Inflammatory macrophage treated with lipopolysaccharide for 1 hour (primary cell): ENCODE data around the gene PTCH2.

Experiments
- DNase-seq, 2 donors: peaks; one replicate each; pipeline ENCODE4 v3.0.0-alpha.2; 2020 to 2022

PTCH2 gene, protein sequence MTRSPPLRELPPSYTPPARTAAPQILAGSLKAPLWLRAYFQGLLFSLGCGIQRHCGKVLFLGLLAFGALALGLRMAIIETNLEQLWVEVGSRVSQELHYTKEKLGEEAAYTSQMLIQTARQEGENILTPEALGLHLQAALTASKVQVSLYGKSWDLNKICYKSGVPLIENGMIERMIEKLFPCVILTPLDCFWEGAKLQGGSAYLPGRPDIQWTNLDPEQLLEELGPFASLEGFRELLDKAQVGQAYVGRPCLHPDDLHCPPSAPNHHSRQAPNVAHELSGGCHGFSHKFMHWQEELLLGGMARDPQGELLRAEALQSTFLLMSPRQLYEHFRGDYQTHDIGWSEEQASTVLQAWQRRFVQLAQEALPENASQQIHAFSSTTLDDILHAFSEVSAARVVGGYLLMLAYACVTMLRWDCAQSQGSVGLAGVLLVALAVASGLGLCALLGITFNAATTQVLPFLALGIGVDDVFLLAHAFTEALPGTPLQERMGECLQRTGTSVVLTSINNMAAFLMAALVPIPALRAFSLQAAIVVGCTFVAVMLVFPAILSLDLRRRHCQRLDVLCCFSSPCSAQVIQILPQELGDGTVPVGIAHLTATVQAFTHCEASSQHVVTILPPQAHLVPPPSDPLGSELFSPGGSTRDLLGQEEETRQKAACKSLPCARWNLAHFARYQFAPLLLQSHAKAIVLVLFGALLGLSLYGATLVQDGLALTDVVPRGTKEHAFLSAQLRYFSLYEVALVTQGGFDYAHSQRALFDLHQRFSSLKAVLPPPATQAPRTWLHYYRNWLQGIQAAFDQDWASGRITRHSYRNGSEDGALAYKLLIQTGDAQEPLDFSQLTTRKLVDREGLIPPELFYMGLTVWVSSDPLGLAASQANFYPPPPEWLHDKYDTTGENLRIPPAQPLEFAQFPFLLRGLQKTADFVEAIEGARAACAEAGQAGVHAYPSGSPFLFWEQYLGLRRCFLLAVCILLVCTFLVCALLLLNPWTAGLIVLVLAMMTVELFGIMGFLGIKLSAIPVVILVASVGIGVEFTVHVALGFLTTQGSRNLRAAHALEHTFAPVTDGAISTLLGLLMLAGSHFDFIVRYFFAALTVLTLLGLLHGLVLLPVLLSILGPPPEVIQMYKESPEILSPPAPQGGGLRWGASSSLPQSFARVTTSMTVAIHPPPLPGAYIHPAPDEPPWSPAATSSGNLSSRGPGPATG

DNA sequence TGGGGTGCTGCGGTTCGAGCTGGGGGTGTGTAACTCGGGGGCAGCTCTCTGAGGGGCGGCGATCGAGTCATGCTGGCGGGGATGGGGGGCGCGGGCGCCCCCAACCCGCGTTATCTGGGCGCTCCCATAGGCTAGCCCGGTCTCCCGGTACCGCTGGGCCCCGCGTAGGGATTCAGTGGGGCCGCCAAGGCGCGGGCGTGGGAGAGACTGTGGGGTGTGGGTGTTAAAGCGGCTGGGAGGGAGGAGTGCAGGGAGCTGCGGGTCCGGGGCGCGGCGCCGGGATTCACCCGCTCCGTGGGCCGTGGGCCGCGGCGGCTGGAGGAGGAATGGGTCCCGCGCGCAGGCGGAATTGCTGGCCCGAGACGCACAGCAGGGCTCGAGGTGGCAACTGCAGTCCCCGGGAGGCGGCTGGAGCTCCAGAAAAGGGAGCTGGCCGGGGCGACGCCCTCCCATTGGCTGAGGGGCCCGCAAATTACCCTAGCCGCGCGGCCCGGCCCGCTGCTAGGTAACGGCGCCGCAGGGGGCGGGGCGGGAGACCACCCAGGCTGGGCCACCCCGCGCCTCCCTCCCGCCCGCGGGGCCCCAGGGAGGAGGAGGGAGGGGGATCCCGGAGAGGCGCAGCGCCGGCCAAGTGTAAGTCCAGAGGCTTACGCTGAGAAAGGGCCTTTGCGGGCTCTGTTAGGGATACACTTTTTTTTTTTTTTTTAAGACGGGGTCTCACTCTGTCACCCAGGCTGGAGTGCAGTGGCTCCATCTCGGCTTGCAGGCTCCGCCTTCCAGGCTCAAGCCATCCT lies at the start of gene PTCH2:
TSS of gene PTCH2 (minus strand) at position 392 of the 794 bp plus-strand sequence. CDS start at position 71, 321 bp downstream.
- no peak for DNase-seq

DNA sequence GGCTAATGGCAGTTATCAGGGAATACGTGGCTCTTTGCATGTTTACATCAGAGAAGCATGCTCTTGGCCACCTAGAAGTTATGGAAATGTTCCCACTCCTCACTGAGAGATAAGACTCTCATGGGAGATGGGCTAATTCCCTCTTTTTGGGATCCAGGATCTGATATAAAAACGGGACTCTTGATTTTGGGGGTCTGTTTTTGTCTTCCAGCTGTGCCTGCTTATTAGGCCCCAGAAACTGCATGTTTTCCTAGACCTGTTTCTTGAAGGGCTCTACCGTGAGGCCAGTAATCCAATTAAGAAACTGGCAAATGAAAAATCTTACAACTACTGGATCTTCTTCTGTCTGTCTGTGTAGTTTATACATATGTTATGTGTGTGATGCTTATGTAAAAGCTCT lies 47.0 kb upstream of the PTCH2 start:
- no peak for DNase-seq

DNA sequence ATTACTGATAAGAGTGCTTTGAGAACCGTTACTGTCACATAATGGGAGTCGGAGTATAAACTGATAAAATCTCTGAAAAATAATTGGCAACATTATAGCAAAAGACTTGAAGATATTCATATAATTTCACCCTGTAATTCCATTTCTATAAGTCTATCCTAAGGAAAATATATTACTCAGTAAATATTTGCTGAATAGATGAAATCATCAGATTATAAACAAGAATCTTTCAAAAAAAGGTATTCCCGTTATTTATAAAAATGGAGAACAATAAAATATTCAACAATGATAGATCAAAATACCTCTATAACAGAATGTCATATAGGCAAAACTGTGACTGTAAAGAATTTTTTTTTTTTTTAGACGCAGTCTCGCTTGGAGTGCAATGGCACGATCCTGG lies 42.4 kb upstream of the PTCH2 start:
- no peak for DNase-seq

DNA sequence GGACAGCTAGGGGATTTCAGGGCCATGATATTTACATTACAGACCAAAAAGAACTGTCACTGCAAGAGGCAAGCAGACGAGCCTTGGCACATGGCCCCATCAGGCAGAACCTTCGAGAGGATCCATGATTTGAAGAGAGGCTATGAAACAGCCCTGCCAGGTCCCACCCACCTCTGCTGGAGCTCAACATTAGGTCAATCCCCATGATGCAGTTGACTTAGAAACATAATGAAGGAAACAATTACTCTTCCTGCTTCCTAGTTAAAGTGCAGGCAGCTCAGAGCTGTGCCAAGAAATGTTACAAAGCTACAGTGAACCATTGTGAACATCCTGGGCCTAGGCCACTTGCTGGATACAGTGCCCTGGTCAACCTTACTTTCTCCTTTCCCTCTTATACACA lies 41.7 kb upstream of the PTCH2 start:
- DNase-seq = no peak

DNA sequence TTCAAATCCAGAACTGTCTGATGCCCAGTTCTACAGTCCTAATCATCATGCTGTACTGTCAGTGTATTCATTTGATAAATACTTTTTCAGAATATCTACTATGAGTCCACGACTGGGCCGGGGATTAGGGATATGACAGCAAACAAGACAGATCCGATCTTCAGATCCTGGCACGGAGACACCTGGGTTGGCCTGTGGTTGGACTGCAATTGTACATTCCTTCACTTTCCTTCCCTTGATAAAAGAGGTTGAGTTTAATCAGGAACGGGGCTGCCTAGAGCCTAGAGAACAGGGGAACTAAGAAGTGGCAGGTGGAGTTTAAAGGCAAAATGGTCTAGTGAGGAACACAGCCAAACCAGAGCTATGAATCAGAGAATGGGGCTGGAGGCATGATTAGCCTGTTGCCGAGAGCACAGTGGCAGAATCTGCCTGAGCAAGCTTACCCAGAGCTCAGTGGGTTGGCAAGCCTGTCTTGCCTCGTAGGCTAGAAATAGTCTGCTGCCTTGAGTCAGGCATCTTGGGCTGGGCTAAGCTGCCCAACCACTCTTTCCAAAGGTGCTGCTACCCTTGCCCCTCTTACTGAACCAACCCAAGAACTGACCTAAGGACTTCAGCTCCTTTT lies 38.1 kb upstream of the PTCH2 start:
- no peak for DNase-seq

DNA sequence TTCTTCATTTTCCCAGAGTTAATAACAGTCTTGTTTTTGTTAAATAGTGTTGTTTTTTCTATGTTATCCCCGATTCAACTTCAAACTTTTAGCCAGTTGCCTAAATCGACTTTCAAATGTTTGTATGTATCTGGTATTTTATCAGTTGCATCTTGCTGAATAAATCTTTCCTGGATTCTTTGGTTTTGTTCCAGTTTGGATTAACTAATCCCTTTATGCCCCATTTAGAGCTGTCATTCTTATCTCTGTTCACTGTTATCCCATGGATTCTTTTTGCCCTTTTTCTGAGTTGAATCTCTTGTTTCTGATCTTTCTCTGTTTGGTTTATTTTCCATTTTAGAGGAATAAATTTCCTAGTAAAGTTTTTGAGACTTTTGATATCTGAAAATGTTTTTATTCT lies 31.1 kb upstream of the PTCH2 start:
- DNase-seq = no peak

DNA sequence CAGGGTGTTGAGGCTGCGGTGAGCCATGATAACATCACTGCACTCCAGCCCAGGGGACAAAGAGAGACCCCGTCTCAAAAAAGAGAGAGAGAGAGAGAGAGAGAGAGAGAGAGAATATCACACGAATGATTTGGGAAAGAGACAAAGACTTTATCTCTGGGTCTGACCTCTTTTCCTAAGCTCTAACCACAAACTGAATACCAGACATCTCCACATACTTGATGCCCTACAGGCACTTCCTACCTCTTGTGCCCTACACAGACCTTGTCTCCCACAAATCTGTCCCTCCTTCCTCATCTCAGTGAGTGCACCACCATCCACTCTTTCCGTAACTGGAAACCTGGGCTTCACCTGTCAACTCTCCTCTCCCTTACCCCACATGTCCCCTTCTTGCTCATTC lies 27.0 kb upstream of the PTCH2 start:
- DNase-seq = no peak

DNA sequence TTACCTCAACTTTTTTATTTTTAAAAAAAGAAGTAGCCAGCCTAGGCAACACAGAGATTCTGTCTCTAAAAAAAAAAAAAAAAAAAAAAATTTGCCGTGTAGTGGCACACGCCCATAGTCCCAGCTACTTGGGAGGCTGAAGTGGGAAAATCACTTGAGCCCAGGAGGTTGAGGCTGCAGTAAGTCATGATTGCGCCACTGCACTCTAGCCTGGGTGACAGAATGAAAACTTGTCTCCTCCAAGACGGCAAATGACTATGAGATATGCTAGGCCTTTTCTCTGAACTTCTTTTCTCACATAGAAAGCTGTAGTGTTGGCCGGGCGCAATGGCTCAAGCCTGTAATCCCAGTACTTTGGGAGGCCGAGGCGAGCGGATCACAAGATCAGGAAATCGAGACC lies 24.7 kb upstream of the PTCH2 start:
- no peak for DNase-seq

DNA sequence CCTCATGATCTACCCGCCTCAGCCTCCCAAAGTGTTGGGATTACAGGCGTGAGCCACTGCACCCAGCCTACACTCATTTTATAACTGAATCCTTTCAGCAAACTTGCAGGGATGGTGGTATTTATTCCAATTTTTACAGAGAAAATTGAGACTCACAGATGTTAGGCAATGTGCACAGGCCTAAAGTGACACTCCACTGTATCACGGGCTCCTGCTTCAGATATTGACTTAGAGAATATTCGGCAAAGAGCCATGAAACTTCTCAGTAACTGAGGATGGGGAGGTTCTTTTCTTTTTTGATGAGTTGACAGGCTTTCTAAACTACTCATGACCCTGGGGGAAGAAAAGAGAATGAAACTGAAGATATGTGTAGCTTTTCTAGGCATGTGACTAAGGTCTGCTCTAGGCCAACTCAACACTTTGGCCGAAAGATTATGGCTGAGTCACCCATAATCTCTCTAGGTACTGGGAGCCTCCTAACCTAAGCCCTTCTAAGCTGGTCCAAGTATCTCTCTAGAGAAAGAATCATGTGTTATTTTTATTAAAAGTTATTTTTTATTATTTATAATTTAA lies 19.9 kb upstream of the PTCH2 start:
- no peak for DNase-seq

DNA sequence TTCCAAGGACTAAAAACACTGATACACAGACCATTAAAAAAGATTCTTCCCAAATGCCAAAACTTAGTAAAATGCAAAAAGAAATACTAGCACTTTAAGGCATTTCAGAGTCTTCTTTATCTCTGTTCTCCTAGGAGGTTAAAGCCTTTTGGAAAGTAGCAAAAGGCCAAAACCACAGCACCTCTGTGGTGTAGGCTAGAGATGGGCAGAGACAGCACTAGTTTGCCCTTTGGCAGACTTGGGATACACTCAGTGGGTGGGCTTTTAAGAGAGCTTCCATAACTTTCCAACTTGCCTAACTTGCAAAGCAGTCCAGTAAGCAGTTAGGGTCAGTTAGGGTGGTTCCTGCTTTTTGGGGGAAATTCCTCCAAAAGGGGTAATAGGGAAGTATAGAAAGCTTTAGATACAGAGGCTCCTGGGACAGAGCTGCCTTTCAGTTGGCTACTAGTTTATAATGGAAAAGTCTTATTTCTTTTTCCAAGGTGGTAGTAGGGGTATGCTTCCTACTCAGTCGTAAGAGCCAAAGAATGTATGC lies 17.9 kb upstream of the PTCH2 start:
- peak; percentile 77 to 85 for DNase-seq

DNA sequence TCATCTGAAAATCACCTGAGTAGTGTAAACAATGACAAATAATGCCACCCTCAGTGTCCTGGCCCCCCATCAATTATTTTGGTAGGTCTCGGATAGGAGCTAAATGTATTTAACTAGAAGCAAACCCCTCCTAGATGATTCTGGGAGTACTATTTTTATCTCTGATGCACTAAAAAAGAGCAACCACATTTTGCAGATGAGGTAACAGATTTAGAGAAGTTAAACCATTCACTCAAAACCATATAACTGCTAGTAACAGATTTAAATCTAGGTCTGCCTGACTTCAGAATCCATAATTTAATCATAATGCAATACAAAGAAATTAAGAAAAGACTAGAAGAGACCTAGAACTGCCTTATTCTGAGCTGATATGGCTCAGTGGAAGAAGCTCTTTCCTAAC lies 17.3 kb upstream of the PTCH2 start:
- peak; percentile 24 to 41 for DNase-seq

DNA sequence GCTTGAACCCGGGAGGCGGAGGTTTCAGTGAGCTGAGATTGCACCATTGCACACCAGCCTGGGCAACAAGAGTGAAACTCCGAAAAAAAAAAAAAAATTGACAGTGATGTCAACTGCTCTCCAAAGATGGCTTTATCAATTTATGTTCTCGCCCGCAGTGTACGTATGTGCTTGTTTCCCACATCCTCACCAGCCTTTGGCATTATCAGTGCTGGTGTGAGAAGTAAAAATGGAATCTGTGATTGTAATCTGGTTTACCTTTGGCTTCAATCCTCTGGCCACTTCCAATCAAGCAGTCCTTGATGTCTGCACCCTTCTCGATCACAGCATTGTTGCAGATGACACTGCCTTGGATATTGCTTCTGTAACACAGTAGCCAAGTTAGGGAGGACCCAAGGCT lies 14.4 kb upstream of the PTCH2 start:
- no peak for DNase-seq

DNA sequence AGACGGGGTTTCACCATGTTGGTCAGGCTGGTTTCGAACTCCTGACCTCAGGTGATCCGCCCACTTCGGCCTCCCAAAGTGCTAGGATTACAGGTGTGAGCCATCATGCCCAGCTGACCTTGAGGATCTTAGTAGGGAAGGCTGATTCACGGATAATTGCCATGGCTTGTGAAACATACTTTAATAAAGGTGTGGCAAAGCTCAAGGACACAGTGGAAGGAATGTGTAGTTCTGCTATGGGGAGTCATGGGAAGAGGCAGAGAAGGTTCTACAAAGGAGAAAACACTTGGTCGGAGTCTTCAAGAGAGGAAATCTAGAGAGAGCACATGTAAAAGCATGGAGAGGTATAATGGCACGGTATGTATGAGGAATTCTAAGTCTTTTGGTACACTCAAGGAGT lies 12.7 kb upstream of the PTCH2 start:
- DNase-seq = no peak

DNA sequence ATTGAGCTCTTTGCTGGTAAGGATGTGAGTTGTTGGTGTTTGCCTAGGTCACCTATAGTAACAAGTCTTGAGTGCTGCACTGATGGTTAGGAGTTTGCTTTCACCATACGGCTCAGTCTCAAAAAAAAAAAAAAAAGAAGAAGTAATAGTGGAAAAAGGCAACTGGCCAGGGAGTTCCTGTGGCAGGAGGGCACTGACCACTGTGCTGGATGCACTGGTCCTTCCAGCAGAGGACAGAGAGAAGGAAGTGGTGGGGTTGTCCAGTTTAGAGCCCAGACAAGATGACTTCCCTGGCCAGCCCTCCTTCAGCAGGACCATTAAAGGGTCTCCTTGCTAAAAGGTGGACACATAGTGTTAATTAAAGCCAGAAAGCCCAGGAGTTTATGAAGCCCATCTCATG lies 11.9 kb upstream of the PTCH2 start:
- no peak for DNase-seq

DNA sequence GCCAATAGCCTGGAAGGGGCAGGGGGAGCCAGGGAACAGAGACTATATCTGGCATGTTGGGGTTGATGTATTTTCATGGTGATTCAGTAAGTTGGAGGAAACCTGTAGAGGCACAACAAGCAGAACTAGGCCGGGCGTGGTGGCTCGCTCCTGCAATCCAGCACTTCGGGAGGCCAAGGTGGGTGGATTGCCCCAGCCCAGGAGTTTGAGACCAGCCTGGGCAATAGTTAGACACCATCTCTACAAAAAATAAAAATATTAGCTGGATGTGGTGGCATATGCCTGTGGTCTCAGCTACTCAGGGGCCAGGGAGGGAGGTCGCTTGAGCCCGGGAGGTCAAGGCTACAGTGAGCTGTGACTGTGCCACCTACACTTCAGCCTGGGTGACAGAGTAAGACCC lies 10.1 kb upstream of the PTCH2 start:
- DNase-seq = no peak

DNA sequence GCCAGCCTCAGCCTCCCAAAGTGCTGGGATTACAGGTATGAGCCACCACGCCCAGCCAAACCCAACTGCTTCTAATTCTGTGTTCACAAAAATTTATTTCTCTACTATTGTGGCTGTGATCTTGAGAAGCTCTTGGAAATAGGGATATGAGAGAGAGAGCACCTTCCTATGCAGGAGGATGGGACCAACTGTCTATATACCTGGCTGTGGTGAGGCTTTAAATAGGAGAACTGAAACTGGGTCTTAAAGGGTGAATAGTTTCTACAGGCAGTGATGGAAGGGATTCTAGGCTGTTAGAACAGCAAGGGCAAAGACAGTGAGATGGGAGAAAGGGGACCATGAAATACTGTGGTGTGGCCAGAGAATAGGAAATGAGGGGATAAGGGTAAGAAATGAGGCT lies 8.3 kb upstream of the PTCH2 start:
- no peak for DNase-seq

DNA sequence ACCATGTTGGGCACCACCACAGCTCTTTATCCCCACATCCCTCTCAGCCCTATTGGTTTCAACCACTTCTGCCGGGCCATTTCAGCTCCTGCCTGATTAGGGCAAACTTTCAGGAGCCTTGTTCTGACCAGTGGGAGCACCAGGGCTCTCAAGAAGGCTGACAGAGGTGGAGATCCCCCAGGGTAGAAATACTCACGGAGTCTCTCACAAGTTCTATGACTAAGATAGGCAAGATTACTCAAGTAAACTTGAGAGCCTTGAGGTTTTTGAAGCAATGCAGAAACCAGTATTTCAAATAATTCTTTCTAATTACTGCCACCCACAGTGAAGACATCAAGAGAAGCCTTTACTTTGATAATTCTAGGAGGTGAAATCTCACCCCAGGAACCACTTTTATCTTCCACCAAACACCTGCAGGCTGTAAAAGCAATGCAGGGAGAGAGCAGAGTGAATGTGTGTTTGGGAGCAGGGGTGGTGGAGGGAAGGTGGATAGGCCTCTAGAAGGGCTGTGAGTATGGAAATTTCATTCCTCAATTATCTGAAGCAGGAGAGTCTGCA lies 6.6 kb upstream of the PTCH2 start:
- peak in 1 of 2 donors; percentile 22 for DNase-seq

DNA sequence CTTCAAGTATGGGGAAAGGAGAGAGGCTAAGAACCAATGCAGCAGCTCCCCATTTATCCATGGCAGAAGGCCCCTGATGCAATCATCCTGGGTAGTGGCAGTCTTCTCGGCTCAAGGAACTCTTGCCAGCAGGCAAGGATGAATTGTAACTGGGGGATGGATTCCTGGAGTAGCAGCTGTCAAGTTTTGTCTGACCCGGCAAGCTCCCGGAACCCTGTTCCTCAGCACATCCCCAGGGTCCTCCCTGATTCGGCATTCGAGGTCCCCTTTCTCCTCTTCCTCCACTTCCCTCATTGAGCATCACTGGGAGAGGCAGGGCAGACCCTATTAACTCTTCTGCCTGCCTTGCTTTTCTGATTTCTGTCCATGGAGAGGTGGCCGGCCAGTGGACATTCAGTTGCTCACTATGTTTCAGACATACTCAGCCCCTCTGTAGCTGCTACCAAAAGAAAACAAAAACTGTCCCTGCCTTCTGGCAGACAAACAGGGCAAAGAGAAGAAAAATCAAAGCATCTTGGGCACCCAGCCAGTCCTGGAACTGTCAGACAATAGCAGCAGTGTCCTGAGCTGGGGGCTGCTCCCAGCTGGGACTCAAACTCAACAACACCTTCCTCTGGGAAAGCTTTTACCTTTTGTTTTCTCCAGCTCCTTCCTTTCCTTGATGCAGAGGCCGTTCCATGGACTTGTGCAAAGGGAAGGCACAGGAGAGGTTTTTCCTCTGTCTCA lies 5.6 kb upstream of the PTCH2 start:
- DNase-seq = no peak

DNA sequence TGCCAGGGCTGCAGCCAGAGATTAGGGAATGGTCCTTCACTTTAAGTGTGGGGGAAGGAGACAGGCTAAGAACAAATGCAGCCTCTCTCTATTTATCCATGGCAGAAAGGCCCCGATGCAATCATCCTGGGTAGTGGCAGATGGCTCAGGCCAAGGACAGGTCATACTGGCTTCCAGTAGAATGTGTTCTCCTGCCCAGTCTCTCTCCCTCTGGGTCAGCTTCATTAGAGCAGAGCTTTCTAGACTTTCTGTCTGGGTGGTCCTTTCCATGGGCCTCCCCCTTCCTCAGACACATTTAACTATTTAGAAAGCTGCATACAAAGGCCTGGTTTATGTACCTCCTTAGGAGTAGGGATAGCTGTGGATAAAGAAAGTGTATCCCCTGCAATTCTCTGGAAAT lies 4.8 kb upstream of the PTCH2 start:
- DNase-seq = no peak

DNA sequence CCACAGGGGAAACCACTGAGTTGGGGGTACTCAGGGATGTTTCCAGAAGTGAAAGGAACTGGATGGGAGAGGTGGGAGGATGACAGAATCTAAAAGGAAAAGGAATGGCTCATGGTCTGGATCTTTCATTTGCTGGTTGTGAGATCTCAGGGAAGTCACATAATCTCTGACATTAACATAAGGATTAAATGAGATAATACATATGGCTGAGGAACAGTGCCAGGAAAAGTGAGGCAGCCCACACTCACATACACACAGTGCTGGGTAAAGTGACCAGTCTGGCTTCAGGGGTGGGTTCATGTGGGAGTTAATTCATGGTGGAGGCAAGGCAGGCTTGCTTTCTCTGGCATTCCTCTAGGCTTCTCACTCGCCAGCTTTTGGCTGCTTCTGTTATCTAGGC lies 3.9 kb upstream of the PTCH2 start:
- DNase-seq = no peak

DNA sequence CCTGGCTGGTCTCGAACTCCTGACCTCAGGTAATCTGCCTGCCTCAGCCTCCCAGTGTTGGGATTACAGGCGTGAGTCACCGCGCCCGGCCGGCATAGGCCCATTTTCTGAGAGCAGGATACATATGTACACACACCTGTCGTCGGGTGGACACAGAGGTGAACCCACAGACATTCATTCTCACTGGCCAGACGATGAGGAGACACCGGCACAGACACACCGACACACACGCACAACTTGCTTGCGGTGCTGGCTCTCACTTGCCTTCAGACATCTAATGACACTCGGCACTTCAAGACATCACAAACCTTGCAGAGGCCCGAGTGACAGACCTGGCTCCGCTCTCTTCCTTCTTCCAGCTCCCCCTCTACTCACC lies 579 bp downstream of the PTCH2 start:
- no peak for DNase-seq
